ENCODE results near the gene SH3BP5.
"Not testable (repeated sequence)": the region's sequence is repeated elsewhere in the genome, so short reads cannot be mapped to it uniquely, and the experiment has no call there.

Gene SH3BP5, protein sequence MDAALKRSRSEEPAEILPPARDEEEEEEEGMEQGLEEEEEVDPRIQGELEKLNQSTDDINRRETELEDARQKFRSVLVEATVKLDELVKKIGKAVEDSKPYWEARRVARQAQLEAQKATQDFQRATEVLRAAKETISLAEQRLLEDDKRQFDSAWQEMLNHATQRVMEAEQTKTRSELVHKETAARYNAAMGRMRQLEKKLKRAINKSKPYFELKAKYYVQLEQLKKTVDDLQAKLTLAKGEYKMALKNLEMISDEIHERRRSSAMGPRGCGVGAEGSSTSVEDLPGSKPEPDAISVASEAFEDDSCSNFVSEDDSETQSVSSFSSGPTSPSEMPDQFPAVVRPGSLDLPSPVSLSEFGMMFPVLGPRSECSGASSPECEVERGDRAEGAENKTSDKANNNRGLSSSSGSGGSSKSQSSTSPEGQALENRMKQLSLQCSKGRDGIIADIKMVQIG

DNA sequence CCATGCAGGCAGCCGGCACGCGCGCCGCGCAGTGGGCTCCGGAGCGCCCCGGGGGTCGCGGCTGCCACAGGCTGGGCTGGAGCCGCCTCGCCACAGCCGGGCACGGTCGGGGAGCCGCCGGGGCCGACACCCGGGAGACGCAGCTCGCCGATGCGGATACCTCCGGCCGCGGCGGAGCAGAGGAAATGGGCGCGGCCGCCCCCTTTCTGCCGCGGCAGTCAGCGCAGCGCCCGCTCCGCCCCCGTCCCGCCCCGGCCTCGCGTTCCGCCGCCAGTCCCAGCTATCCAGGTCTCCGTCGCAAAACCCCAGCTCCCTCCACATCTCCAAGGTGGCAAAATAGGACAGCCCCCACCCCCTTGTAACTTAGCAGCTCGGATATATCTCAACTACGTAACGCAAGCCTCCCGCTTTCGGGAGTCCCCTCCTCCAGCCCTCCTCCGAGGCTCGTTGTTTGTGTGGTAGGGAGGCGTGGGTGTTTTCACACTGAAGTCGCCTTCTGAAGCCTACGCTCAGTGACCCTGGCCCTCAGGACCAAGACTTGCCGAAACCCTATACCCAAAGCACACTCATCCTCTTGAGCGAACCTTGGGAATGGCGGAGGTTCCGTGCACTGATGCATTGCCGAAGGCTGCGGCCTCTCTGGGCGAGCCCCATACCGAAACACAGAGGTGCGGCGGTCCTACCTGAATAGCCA, at the start of gene SH3BP5:
TSS of gene SH3BP5 (minus strand) at position 182 of the 694 bp plus-strand sequence. CDS start at position 4, 178 bp downstream.
- peak; percentile 66 for DNase-seq

DNA sequence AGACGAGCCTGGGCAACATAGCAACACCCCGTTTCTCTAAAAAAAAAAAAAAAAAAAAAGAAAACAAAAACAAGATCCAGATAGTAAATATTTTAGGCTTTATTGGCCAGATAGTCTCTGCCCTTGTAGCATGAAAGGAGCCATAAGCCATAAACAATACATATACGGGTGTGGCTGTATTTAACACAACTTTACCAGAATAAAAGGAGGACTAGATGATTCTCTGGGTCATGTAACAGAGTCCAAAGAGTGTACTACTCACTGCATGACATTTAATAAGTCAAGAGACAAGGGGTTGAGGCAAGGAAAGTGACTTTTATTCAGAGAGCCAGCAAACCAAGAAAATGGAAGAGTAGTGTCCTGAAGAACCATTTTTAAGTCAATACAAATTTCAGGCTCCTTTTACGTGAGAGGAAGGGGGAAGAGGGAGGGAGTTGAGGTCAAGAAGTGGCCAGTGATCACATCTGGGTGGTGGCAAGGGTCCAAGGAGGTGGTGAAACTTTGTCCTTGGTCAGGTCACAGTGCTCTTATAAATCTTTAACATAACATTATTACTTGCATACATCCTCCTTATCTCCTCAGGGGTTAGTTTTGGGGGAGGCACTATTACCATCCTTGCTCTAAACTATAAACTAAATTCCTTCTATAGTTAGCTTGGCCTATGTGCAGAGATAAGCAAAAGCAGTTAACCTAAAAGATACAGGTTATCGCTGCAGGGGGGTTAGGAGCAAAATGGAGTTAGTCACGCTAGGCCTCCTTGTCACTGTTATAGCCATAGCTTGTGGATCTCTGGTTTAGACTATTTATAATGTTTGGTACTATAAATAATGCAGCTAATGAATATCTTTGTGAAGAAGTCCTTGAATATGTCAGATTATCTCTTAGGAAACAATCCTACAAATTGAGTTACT, 48.8 kb upstream of the SH3BP5 start:
- DNase-seq = no peak

DNA sequence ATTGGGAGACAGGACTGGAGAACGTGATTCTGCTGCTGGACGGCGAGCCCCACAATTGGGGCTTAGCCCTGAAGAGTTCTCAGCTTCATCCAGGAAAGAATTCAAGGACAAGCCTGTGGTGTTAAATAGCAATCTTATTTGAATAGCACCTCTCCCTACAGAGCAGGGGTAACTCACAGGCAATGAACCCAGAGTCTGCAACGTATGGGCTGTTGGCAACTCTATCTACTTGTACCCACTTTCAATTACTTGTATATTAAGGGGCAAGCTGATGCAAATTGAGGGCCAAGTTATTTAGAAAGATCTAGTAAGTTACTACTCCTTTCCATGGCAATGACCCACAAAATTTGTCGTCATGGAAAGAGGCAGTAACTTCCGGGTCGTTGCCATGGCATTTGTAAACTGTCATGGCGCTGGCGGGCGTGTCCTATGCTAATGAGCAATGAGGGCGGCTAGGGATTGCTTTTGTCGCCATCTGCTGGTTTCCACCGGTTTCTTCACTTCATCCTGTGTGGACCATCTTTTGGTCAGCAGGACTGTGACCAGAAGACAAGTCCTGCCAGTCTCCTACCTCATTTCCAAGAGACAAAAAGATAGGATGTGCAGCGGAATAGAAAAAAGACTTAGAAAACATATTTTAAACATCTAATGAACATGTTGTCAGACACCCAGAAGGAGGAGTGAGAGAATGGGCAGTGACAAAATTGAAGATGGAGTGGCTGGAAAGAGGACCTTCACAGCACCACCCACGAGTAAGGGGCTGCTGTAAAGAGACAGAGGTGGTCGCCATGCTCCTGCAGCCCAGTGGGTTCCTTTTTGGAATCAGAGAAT, 45.8 kb upstream of the SH3BP5 start:
- peak; percentile 94 for DNase-seq

DNA sequence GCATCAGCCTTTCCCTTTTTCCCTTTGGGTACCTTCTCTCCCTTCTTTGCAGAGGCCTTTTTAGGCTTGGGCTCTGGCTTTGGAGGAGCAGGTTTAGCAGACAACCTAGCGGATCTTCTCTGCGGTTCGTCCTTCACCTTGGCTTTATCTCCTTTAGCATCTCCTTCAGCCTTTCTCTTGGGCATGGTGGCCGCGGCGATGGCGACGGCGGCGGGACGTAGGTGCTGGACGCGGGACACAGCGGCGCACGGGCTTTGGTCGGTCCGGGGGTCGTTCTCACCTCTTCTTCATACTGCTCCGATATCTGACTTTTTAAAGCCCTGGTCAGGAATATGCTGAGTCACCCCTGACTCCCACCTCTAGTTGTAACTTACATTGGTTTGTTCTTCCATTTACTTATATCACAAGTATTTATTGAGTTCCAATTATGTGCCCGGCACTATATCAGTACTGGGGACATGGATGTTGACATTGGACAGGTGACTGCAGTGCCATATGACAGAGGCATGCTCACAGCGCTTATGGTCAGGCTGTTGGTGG, 43.1 kb upstream of the SH3BP5 start:
- DNase-seq = no peak

DNA sequence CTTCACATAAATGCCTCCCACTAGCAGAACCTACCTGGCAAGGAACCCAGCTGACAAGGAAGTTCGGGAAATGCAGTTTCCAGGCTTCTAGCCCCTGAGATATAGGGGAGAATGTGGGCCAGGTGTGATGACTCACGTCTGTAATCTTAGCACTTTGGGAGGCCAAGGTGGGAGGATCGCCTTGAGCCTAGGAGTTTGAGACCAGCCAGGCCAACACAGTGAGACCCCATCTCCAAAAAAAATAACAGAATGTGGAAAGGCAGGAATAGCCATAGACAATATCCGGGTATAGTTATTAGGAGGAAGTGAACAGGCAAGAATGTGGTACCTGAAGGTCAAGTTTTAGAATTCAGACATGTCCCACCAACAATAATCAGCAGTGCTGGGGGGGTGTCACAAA, 40.5 kb upstream of the SH3BP5 start:
- DNase-seq = no peak

DNA sequence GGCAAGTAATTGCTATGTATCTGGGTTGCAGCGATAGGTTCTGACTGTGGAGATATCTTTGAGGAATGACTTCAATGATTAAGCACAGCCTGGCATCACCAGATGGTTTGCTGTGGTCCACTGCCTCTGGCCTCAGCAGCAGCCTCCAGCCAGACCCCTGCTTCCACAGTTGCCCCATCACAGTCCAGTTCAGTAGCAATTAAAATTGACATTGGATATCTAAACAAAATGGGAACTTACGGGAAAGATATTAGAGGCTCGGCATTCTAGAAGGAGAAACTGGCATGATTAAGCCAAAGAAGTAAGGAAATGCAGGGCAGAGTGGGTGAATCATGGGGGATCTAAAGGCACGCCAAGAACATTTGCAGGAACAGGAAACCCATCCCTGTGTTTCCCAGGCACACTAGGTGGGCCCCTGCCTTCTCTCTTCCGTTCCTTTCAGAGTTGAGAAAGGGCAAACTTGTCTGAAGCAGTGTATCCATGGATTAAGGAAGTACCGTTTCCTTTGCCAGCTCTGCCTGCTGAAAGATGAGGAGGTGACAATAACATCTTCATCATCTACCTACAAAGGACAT, 36.3 kb upstream of the SH3BP5 start:
- DNase-seq = no peak

DNA sequence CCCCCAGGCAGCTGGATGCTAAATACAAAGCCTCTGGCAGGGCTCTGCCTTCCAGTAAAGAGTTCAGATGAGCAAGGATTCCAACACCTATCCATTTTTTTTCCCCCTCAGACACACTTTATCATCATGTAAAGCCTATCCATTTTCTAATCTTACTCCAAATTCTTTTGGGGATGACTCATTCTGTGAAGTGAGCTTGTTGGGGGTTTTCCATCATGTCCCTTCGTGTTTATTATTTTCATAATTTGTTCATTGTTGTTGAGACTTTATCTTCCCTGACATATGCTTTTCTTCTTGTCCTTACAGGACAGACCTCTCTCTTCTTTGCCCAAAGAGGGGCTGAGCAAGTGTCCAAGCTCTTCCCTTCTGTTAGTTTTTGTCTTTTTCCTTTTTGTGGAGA, 34.7 kb upstream of the SH3BP5 start:
- no peak for DNase-seq

DNA sequence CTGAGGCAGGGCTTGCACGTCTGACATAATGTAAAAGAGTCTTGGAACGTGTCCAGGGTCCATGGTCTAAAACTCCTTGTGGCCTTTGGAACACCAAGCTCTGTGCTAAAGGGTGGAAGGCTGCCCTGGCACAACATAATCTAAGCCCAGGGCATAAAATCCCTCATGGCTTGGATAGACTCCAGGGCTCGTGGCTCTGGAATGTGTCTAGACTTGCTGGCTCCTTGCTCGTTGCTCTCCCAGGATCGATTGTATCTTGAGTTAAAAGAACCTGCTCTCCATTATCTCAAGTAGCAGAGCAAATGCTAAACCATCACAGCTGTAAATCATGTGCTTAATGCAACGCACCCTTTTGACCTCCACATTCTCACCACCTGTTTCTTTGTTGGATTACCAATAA, 31.7 kb upstream of the SH3BP5 start:
- DNase-seq = not testable (repeated sequence)

DNA sequence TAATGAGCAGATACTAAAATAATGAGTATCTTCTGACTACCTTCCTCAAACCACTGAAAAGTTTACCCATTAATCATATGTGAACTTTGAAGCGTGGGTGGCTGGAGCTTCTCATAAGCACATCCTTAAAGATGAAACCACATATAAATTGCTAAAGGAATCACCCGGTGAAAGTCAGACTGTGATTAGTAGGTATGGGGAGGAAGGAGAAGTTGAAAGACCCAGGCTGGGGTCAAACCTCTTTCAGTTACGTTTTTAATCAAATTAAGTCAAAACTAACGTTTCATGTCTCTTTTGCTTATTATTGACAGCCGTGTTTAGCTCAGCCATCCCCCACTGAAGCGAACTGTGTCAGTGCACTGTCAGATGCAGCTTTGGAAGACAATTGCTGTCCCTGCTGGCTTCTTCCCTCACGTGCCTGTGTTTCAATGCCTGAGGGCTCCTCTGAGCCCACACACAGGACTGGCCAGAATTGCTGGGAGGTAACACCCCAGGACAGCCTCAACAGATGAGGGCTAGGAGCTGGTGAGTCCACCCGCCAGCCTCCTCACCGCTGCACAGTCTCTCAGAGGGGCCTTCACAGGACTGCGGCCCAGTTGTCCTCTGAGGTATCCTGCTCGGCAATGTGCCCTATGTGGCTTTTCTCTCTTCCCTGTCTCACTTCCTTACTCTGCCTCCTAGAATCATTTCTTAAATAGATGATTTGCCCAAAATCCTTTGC, 29.3 kb upstream of the SH3BP5 start:
- peak; percentile 80 for DNase-seq

DNA sequence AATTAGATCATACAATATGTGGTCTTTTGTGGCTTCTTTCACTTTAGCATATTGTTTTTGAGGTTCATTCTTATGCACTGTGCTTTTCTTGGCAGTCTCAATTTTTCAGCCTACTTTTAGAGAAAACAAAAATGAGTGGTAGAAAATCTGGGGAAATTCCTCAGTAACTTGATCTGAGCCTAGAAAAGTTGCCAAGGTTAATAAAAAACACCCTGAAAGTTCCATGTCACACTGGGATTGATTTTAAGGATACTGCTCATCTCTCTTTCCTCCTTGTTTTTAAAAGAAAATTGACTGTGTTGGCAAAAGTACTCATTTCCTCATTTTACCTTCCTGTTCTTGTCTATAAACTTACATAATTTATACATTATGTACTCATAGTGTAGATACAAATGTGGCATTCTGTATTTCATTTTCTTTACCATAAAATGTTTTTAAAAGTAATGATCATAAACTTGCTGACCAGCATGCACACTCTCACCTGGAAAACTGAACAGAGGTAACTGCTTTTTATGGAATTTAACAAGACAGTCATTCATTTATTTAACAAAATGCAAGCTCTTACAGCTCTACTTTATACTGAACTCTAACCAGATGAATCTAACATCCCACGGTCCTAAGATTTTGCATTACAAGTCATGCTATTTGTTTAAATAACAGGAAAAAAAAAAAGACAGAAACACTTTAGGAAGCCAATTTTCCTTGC, 28.6 kb upstream of the SH3BP5 start:
- DNase-seq = no peak

DNA sequence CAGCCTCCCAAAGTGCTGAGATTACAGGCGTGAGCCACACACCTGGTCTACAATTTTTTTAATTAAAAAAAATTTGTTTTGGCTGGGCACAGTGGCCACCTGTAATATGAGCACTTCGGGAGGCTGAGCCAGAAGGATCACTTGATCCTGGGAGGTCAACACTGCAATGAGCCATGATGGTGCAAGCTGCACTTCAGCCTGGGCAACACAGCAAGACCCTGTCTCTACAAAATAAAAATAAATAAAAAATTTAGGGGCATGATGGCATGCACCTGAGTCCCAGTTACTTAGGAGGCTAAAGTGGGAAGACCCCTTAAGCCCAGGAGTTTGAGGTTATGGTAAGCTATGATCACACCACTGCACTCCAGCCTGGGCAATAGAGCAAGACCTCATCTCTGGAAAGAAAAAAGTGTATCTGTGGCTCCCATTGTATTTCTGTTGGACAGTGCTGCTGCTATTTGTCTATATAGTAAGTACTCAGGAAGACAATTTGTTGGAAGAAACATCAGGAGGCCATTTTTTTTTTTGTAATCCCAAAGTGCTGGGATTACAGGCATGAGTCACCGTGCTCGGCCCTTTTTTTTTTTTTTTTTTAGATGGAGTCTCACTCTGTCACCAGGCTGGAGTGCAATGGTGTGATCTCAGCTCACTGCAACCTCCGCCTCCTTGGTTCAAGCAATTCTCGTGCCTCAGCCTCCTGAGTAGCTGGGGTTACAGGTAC, 27.5 kb upstream of the SH3BP5 start:
- DNase-seq = no peak

DNA sequence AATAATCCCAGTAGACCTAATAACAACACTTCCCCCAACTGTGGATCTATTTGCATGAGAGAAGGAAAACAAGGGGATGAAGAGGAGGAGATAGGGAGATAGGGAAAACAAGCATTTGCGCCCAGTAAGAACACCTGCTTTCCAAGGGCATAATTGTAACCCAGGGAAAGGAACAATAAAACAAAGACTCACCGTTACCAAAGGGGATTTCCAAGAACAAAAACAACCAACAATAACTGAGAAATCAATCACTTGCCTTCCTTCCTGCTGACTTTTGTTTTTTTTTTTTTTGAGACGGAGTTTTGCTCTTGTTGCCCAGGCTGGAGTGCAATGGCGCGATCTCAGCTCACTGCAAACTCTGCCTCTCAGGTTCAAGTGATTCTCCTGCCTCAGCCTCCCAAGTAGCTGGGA, 24.3 kb upstream of the SH3BP5 start:
- not testable (repeated sequence) for DNase-seq

DNA sequence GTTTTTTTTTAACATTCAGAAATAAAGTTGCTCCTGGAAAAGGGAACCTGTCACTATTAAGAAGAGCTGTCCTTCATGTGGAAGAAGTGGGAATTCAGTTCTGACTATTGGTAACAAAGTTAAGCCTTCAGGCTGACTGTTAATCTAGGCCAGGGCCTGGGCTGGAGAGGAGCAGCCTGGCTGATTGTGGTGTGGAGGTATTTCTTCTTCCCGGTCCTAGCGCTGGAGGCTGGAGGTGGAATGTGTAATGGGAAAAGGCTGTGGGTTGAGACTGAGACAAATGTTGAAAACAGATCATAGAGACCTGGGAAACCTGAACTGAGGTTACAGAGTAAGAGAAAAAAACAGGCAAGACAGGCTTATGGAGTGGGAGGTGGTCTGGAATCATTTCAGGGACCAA, 23.8 kb upstream of the SH3BP5 start:
- no peak for DNase-seq

DNA sequence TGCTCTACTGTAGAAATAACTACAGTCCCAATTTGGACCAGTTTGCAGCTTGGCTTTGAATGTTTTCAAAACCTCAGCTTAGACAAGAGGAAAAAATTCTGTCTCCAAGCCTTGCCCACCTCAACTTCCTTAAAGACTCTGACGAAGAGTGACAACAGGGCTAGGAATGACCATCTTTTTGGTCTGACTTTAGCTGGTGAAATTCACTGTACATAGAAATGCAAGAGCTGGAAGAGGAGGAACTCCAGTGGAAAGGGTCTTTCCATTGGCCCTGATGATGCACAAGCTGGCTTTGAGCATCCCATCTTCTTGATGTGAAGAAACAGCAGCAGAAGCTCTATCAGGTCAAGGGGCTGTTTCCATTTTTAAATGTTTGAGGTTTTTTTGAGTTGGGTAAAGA, 22.7 kb upstream of the SH3BP5 start:
- DNase-seq = no peak

DNA sequence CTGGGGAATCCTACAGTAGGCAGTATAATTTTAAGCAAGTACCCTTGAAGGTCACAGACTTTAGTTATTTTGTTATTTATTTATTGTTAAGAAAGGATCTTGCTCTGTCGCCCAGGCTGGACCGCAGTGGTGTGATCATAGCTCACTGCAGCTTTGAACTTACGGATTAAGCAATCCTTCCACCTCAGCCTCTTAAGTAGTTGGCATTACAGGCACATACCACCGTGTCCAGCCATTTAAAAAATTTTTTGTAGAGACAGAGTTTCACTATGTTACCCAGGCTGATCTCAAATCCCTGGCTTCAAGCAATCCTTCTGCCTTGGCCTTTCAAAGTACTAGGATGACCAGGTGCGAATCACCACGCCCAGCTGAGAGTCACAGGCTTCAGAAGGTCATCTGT, 22.1 kb upstream of the SH3BP5 start:
- DNase-seq = no peak

DNA sequence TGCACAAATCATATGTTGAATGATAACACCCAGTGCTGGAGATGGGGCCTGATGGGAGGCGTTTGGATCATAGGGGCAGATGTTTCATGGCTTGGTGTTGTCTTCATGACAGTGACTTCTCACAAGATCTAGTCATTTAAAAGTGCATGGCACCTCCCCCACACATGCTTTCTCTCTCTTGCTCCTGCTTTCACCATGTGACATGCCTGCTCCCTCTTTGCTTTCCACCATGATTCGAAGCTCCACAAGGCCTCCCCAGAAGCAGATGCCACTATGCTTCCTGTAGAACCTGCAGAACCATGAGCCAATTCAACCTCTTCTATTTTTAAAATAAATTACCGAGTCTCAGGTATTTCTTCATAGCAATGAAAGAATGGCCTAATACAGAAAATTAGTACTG, 17.8 kb upstream of the SH3BP5 start:
- no peak for DNase-seq

DNA sequence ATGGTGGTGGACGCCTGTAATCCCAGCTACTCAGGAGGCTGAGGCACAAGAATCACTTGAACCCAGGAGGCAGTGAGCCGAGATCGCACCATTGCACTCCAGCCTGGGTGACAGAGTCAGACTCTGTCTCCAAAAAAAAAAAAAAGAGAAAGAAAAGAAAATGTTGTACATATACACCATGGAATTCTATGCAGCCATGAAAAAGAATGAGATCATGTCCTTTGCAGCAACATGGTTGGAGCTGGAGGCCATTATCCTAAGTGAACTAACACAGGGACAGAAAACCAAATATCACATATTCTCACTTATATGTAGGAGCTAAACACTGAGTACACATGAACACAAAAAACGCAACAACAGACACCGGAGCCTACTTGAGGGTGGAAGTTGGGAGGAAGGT, 17.1 kb upstream of the SH3BP5 start:
- not testable (repeated sequence) for DNase-seq

DNA sequence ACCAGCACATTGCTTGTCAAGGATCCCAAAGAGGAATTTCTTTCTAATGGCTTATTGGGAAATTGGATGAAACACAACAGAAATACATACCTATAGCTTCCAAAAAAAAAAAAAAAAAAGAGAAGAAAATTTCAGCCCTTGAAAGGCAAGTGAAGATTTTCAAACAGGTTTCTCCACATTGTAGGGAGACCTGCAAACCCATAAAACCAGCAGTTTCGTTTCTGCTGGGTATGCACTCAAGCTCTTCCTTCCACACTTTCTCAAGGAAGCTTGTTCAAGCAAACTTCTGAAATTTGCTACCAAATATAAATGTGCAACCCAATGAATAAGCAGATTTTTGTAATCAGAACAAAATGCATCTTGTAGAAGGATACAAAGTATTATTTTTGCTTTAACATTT, 15.9 kb upstream of the SH3BP5 start:
- no peak for DNase-seq

DNA sequence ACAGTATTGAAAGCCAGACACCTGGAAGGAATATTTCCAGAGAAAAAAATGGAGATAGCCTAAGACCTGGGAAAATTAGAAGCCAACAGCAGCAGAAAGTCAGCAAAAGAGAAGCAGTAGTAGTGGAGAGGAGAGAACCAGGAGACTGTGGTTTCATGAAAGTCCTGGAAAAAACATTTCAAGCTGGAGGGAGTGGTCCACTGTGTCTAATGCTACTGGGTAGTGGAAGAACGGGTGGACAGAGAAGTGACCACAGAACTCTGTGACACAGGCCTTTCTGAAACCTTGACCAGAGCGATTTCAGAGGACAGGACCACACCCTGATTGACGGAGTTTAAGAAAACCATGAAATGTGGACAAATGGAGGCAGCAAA, 15.3 kb upstream of the SH3BP5 start:
- no peak for DNase-seq

All from stimulated activated CD4-positive, alpha-beta T cell treated with anti-CD3 and anti-CD28 coated beads, Interleukin-1b, Interleukin-23, amount 100 ng/mL, for 48 hours (primary cell).